OCI-LY3 (cell line): ENCODE data around the gene PRKCQ.

Source experiments
- CTCF ChIP-seq: fragments of 200-600, 300-600 bp; sonication (generic); IDR thresholded peaks from 2 replicates; pipeline ENCODE4 v1.5.1; 2014; ENCODE audit warnings: antibody characterized with exemption, low read length, low read depth
- EZH2phosphoT487 ChIP-seq: fragments of 200-600 bp; shearing (Covaris generic); IDR thresholded peaks from 2 replicates; pipeline ENCODE4 v1.6.1; 2018; ENCODE audit warnings: antibody characterized with exemption, mixed run types, low read depth

GRCh38 chr10:6582298-6582697 lies 2.2 kb upstream of the PRKCQ start:
- TF ChIP-seq CTCF (no peak), EZH2phosphoT487 (no peak)
